Sigmoid colon (tissue), 4 donors: ENCODE data around the gene ADARB2.

Source experiments
- CTCF ChIP-seq, 4 experiments: fragments of 450-650 bp in 3 of 4; fragments of 200-600 bp in 1 of 4; IDR thresholded peaks; one replicate each; pipeline ENCODE4 v1.5.1; 2016 to 2019; ENCODE audit warnings: antibody characterized with exemption in 4 of 4, mild to moderate bottlenecking in 3 of 4, moderate library complexity in 2 of 4
- EP300 ChIP-seq, 4 donors: sonication (generic); formaldehyde crosslinking; IDR thresholded peaks; one replicate each; pipeline ENCODE4 v1.6.1; 2017; ENCODE audit warnings: antibody characterized with exemption in 4 of 4
- POLR2A ChIP-seq, 2 donors: fragments of 450-650 bp; IDR thresholded peaks; one replicate each; pipeline ENCODE4 v1.6.1; 2016; ENCODE audit warnings: antibody characterized with exemption in 2 of 2, mild to moderate bottlenecking in 2 of 2, moderate library complexity in 2 of 2
- POLR2AphosphoS5 ChIP-seq, 4 donors: sonication (generic); formaldehyde crosslinking; IDR thresholded peaks; one replicate each; pipeline ENCODE4 v1.6.1; 2017; ENCODE audit warnings: antibody characterized with exemption in 4 of 4

DNA sequence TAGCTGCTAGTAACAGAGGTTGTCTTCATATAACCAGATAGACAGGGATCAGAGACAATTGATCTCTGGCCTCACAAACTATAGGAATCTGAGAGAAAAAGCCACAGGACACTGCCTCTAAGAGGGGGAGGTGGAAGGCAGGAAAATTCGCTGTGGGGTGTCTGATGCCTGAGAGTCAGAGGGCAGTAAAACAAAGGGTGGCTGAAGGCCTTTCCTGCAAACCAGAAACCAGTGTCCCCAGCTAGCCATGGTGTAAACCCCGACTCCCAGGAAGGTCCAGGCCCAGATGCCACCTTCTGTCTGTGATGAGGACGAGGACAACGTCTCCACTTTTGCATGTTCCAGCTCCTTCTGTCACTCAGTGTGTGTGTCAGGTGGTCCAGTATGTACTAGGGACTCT, 215.1 kb downstream of the ADARB2 start:
- TF ChIP-seq POLR2A (IDR thresholded peaks at IDR 0.05) (no peak), EP300 (IDR thresholded peaks at IDR 0.05) (no peak), CTCF (IDR thresholded peaks at IDR 0.05) (no peak), POLR2AphosphoS5 (IDR thresholded peaks at IDR 0.05) (no peak)
